GM21390 (cell line): Measurements from ENCODE around the gene TP53I13.
"Not testable (repeated sequence)": the region's sequence is repeated elsewhere in the genome, so short reads cannot be mapped to it uniquely, and the experiment has no call there.

Experiments
- ATAC-seq: cut with Tn5 transposase; IDR thresholded peaks from one replicate; pipeline ENCODE4 v1.9.1; 2021; ENCODE audit not compliant: unreplicated experiment

The TP53I13 gene, protein sequence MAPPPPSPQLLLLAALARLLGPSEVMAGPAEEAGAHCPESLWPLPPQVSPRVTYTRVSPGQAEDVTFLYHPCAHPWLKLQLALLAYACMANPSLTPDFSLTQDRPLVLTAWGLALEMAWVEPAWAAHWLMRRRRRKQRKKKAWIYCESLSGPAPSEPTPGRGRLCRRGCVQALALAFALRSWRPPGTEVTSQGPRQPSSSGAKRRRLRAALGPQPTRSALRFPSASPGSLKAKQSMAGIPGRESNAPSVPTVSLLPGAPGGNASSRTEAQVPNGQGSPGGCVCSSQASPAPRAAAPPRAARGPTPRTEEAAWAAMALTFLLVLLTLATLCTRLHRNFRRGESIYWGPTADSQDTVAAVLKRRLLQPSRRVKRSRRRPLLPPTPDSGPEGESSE

DNA sequence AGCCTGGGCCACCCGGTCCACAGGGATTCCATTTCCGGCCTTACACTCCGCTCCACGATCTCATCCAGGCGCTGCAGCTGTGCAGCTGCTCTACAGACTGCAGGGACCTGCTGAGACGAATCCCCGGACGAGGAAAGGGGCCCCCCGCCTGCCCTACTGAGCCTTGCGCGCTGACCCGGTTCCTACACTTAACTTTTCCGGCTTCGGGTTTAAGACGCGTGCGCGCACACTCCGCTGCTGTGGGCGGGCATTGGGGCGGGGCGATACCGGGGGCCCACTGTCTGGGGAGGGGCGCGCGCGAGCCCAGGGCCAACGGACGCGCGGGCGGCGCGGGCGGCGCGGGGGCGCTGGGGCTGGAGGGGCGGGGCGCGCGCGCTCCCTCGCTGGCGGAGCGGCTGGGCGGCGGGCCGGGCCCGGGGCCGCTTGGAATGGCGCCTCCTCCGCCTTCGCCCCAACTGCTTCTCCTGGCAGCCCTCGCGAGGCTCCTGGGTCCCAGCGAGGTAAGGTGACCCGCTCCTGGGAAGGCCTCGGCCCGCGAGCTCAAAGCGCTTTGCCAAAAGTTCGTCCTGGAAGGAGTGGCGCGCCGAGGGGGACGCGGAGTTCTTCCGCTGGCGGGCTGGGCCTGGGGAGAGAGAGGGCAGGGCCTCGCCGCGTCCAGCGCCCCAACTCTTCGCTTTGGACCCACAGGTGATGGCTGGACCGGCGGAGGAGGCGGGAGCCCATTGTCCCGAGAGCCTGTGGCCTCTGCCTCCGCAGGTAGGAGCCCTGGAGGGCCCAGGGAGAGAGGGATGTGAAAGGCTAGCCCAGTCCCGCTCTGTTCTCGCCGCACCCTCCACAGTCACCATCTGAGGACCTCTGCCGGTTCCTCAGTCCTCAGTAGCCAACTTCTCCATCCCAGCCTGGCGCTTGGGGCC, at the start of gene TP53I13:
TSS of gene TP53I13 (plus strand) at position 371 of the 914 bp plus-strand sequence. CDS start at position 429, 58 bp downstream.
- peak; percentile 30 for ATAC-seq

DNA sequence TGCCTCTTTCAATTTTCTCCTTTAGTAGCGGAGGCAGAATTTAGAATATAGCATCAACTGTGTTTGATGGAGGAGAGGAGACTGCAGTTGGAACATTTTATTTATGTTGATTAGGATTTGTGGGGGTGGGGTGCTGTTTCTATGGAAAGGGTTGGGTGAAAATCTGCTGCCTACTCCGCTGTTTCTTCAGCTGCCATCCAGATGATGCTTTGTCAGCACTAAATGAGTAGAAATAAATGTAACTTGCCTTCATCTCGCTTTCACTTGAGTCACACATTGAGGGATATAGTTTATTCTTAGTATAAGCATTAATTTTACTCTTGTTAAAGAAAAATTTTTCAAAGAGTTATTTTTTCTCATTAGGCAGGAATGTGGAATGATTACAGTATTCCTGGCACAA, 43.8 kb upstream of the TP53I13 start:
- no peak for ATAC-seq

DNA sequence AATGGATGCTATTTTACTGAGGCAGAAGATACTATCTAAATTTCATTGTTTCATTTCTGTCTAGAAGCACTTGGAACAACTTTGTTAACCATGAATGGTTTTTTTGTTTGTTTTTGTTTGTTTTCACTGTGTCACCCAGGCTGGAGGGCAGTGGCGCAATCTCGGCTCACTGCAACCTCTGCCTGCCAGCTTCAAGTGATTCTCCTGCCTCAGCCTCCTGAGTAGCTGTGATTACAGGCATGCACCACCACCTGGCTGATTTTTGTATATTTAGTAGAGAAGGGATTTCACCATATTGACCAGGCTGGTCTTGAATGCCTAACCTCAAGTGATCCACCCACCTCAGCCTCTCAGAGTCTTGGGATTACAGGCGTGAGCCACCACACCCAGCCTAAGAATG, 42.2 kb upstream of the TP53I13 start:
- ATAC-seq = no peak

- ATAC-seq = no peak
Observed at GRCh38 chr17:29533976-29534375, 34.5 kb upstream of the TP53I13 start.

DNA sequence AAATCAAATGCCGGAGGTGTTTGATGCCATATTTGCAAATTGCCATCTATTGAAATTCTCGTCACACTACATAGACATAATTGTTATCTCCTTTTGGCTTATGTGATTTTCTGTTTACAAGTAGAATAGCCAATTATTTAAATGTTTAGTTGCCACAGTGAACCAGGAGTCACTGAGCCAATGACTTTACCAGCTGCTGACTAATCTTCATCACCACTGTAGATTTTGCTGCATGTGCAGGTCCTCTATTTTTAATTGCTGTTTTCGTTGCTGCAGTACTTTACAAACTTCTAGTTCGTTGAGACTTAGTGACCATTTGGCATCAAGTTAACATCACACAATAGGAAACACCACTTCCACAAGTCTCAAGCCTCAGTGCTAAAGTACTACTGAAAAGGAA, 24.4 kb upstream of the TP53I13 start:
- no peak for ATAC-seq

GRCh38 chr17:29546085-29546484, 22.4 kb upstream of the TP53I13 start:
- ATAC-seq = no peak

- no peak for ATAC-seq
Observed at GRCh38 chr17:29546830-29547229, 21.7 kb upstream of the TP53I13 start.

- no peak for ATAC-seq
Observed at GRCh38 chr17:29549177-29549923, 19.2 kb upstream of the TP53I13 start.

GRCh38 chr17:29555840-29556239, 12.7 kb upstream of the TP53I13 start:
- ATAC-seq = no peak

- ATAC-seq = no peak
Observed at GRCh38 chr17:29557085-29557738, 11.3 kb upstream of the TP53I13 start.

- ATAC-seq = no peak
Observed at GRCh38 chr17:29557739-29558116, 10.8 kb upstream of the TP53I13 start.

DNA sequence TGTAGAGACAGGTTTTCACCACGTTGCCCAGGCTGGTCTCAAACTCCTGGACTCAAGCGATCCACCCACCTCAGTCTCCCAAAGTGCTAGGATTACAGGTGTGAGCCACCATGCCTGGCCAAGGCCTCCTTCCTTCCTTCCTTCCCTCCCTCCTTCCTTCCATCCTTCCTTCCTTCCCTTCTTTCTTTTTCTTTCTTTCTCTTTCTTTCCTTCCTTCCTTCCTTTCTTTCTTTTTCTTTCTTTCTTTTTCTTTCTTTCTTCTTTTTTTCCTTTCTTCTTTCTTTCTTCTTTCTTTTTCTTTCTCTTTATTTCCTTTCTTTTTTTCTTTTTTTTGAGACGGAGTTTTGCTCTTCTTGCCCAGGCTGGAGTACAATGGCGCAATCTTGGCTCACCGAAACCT, 10.4 kb upstream of the TP53I13 start:
- not testable (repeated sequence) for ATAC-seq

- no peak for ATAC-seq
Observed at GRCh38 chr17:29559640-29560039, 8.9 kb upstream of the TP53I13 start.

DNA sequence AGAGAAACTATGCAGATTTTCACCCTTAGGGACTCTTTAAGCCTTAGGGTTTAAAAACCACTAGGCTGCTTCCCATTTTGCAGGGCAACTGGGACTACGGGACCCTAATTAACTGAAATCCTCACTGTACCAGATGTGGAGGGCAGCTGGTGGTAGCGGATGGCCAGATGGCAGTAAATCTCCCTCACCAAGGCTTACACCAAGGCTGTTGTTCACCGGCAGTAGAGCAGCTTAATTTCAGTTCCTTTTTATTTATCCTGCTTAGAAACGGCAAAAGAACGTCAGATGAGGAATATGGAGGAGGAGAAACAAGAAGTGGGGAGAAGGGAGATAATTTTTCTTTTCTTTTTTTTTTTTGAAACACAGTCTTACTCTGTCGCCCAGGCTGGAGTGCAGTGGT, 8.2 kb upstream of the TP53I13 start:
- ATAC-seq = no peak

GRCh38 chr17:29561554-29562517, 6.7 kb upstream of the TP53I13 start:
- no peak for ATAC-seq

- no peak for ATAC-seq
Observed at GRCh38 chr17:29562615-29563014, 5.9 kb upstream of the TP53I13 start.

DNA sequence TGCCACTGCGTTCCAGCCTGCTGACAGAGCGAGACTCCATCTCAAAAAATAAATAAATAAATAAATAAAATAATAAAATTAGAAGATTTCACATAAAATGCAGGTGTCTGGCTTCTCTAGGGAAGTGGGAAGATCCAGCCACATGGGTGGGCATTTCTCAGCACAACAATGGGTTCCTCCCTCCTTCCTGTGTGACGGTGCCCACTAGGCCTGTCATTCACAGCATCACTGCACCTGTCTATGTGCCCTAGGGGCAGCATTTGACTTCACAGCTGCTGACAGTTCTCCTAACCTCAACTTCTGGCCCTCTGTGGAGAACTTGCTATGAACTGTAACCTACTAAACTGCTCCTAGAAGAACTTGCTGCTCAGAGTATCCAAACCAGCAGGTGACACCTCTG, 4.7 kb upstream of the TP53I13 start:
- no peak for ATAC-seq

DNA sequence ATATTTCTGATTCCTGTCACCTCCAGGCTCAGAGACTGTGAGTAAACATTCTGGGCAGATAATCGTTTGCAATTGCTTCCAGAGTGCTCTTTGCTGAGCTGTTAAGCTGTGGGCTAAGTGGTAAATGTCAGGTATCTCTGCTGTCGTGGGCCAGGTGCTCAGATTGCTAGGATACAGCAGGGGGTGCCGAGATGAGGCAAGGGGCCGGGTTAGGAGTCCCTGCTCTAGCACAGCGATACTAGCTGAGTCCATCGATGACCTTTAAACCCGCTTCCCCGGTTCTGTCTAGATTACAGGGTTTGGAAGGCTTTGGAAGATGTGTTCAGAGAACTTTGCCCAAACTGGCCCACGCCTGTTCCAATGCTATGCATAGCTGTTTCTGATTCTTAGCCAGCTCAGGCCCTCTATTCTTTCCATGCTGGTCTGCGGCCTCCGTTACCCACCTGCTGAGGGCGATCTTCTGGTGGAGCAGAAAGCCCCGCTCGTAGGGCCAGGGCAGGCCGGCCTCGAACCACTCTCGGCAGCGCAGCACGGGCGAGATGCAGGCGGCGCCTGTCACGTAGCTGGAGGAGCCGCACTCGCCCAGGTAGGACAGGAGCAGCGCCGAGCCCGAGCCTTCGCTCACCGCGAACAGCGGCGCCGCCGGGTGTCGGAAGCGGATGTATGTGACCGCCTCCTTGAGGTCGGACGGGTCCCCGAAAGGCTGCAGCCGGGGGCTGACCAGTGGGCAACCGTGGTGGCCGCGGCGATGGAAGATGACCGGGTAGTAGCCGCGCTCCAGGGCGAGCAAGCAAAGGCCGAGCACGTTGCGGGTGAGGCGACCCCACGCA, 2.6 kb upstream of the TP53I13 start:
- ATAC-seq = no peak
